ENCODE measurements around the gene THRAP3. TPM values are rescaled to one million over a fixed set of nuclear protein-coding genes. Genes with fewer than 3 reads are reported as not detected.

THRAP3 gene
- total and polyA plus RNA-seq, 2 of the 8 experiments (the other 6 are each of a cell fraction or from before 2014, with no cell fraction given) = 40.2 to 183 TPM

DNA sequence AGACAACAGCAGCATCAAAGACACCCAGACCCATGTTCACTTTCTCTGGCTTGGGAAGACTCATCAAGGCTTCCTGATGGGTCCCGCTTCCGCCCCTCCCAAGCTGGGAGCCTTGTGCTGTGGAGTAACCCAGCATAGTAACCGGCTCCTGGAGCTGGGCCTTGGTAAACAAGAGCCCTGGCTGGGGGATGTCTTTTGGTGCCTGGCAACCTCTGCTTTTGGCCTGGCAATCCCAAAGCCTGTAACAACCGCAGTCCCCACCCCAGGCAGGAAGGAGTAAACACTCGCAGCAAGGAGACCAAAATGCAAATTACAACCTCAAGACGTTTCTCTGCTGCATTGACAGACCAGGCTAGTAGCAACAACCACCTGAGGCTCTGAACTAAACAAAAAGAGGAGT is 16.9 kb upstream of the THRAP3 start:
- Histone ChIP-seq H4K5ac (ENCODE audit: insufficient read length, low read depth, low read length) (no peak overlapping the region), H3K9me3 (ENCODE audit: insufficient read depth in 2 of 2, low read depth in 1 of 2, low read length in 1 of 2) (no peaks in the 10 kb centered on the region), H3K23ac (ENCODE audit: insufficient read length) (no peak overlapping the region), H4K91ac (replicated peaks; ENCODE audit: insufficient read length, low read length) (no peak overlapping the region), H4K20me1 (replicated peaks in 1 of 2; ENCODE audit: control insufficient read depth in 1 of 2, insufficient read depth in 2 of 2, low read length in 2 of 2) (no peaks in the 10 kb centered on the region), H2AFZ (ENCODE audit: low read length) (peak overlapping the region; percentile 73), H2BK15ac (ENCODE audit: low read length) (no peak overlapping the region), H2BK20ac (ENCODE audit: low read length) (no peak overlapping the region), H3K9ac (replicated peaks in 1 of 4; ENCODE audit: extremely low read depth in 1 of 4, low read depth in 3 of 4, low read length in 3 of 4) (no peak overlapping the region), H3K23me2 (ENCODE audit: low read depth, low read length) (no peaks in the 10 kb centered on the region), H3K27me3 (replicated peaks in 1 of 4; ENCODE audit: control insufficient read depth in 3 of 4, extremely low read depth in 1 of 4, insufficient read depth in 3 of 4, low read length in 3 of 4) (no peaks in the 10 kb centered on the region), H3K56ac (replicated peaks; ENCODE audit: insufficient read length, low read depth, low read length) (no peak overlapping the region), H3K18ac (ENCODE audit: extremely low read depth, low read length) (no peak overlapping the region), H2BK12ac (ENCODE audit: low read depth, low read length) (no peak overlapping the region), H4K8ac (ENCODE audit: extremely low read depth, insufficient read depth, low read length) (no peak overlapping the region), H3K27ac (ENCODE audit: low read depth, low read length) (no peak overlapping the region), H3K79me1 (ENCODE audit: low read depth, low read length) (no peaks in the 10 kb centered on the region), H3K14ac (ENCODE audit: insufficient read length) (no peak overlapping the region), H3K4me2 (ENCODE audit: insufficient read depth in 1 of 2, low read depth in 2 of 2, low read length in 2 of 2) (no peak overlapping the region), H2BK5ac (ENCODE audit: low read depth, low read length) (no peak overlapping the region), H3K36me3 (ENCODE audit: control insufficient read depth in 2 of 4, insufficient read depth in 4 of 4, low read length in 3 of 4) (no peaks in the 10 kb centered on the region), H3K4ac (replicated peaks; ENCODE audit: insufficient read length, low read depth, low read length) (no peak overlapping the region), H2AK5ac (ENCODE audit: low read depth, low read length) (no peak overlapping the region), H2BK120ac (replicated peaks; ENCODE audit: low read depth, low read length) (no peak overlapping the region), H3K79me2 (ENCODE audit: control insufficient read depth in 1 of 2, insufficient read depth in 2 of 2, low read length in 2 of 2) (no peaks in the 10 kb centered on the region), H3K4me3 (ENCODE audit: extremely low read depth in 1 of 4, insufficient read depth in 2 of 4, low read depth in 3 of 4, low read length in 4 of 4) (no peak overlapping the region), H3K4me1 (replicated peaks in 1 of 4; ENCODE audit: control insufficient read depth in 3 of 4, insufficient read depth in 4 of 4, low read length in 3 of 4) (peaks cover 0 to 10% (median 3%) of the 10 kb centered on the region in 4 experiments; a peak in 5 of 7 replicates)
- POLR2A ChIA-PET (ENCODE audit: partially characterized antibody) = interaction anchor here (0.9 kb wide), 1 partner anchor 16 kb away, joined by 3 read pairs; no protein-coding TSS in a partner anchor
- WGBS, 2 experiments (ENCODE audit: extremely low coverage in 1 of 2, insufficient coverage in 1 of 2, insufficient read length in 1 of 2, insufficient replicate concordance in 2 of 2, low coverage in 1 of 2, low lambda C conversion rate in 2 of 2, missing lambda C conversion rate in 1 of 2) = 55% methylated on average over 6 of the region's 6 CpGs; no CpG with 5 or more reads in 1 of the 2 experiments
- CTCF ChIA-PET (ENCODE audit: partially characterized antibody) = interaction anchor here (1.0 to 4.9 kb wide), 4 partner anchors 16 to 79 kb away, joined by 3 to 31 read pairs (median 3); no protein-coding TSS in a partner anchor
- FAIRE-seq (peak; percentile 7), DNase-seq (ENCODE audit: low read depth in 1 of 2, low spot score in 2 of 2) (peak in 1 of 2 experiments; percentile 53)
- TF ChIP-seq RXRA (IDR thresholded peaks at IDR 0.05; ENCODE audit: insufficient read depth, low read depth, low read length) = no peak
- peak; percentile 85 for TF ChIP-seq TBP (IDR thresholded peaks at IDR 0.05; ENCODE audit: low read depth, low read length)

Measured in H1 (cell line).